ENCODE measurements around the gene GRIP2.

GRIP2 gene

GRCh38 chr3:14544282-14545250 is 4.4 kb upstream of the GRIP2 start:
- Histone ChIP-seq H3K36me3 (replicated peaks; ENCODE audit: insufficient read depth, low read length) (no peaks in the 10 kb centered on the region), H3K79me2 (ENCODE audit: low read length) (no peaks in the 10 kb centered on the region), H3K4me1 (ENCODE audit: low read length) (no peaks in the 10 kb centered on the region), H3F3A (ENCODE audit: insufficient read depth, low read length) (no peaks in the 10 kb centered on the region), H3K9ac (ENCODE audit: low read length) (no peak overlapping the region), H2AFZ (ENCODE audit: low read length) (no peak overlapping the region), H3K27ac (ENCODE audit: low read length) (no peak overlapping the region), H4K20me1 (ENCODE audit: insufficient read depth, low read length) (no peaks in the 10 kb centered on the region), H3K9me3 (replicated peaks; ENCODE audit: insufficient read depth, low read length) (no peaks in the 10 kb centered on the region), H3K27me3 (replicated peaks; ENCODE audit: insufficient read depth, low read length) (peaks cover 56% of the 10 kb centered on the region), H3K4me2 (ENCODE audit: low read depth, low read length) (no peak overlapping the region), H3K9me2 (replicated peaks; ENCODE audit: insufficient read depth, low read length) (no peaks in the 10 kb centered on the region), H3K4me3 (ENCODE audit: low read length) (no peak overlapping the region)
- no peak for TF ChIP-seq EZH2 (optimal IDR thresholded peaks at IDR 0.05; ENCODE audit: low read depth, low read length)
- no peak for TF ChIP-seq CTCF (IDR thresholded peaks at IDR 0.05; ENCODE audit: low read length)
- TF ChIP-seq EZH2phosphoT487 (IDR thresholded peaks at IDR 0.05; ENCODE audit: low read length) = no peak
- DNase-seq = no peak

GRCh38 chr3:14543446-14543845 is 3.3 kb upstream of the GRIP2 start:
- no peaks in the 10 kb centered on the region for H3K36me3 ChIP-seq (replicated peaks; ENCODE audit: insufficient read depth, low read length)
- no peak overlapping the region for H3K4me2 ChIP-seq (ENCODE audit: low read depth, low read length)
- H3K9me3 ChIP-seq (replicated peaks; ENCODE audit: insufficient read depth, low read length) = no peaks in the 10 kb centered on the region
- H3K27me3 ChIP-seq (replicated peaks; ENCODE audit: insufficient read depth, low read length) = peaks cover 50% of the 10 kb centered on the region
- H3K9ac ChIP-seq (ENCODE audit: low read length) = no peak overlapping the region
- no peaks in the 10 kb centered on the region for H3K79me2 ChIP-seq (ENCODE audit: low read length)
- H3F3A ChIP-seq (ENCODE audit: insufficient read depth, low read length) = no peaks in the 10 kb centered on the region
- DNase-seq = no peak
- no peak overlapping the region for H3K4me3 ChIP-seq (ENCODE audit: low read length)
- H3K9me2 ChIP-seq (replicated peaks; ENCODE audit: insufficient read depth, low read length) = no peaks in the 10 kb centered on the region
- no peak overlapping the region for H2AFZ ChIP-seq (ENCODE audit: low read length)
- no peak overlapping the region for H3K27ac ChIP-seq (ENCODE audit: low read length)
- no peaks in the 10 kb centered on the region for H4K20me1 ChIP-seq (ENCODE audit: insufficient read depth, low read length)
- no peak for TF ChIP-seq CTCF (IDR thresholded peaks at IDR 0.05; ENCODE audit: low read length)
- TF ChIP-seq EZH2phosphoT487 (IDR thresholded peaks at IDR 0.05; ENCODE audit: low read length) = no peak
- TF ChIP-seq EZH2 (optimal IDR thresholded peaks at IDR 0.05; ENCODE audit: low read depth, low read length) = no peak
- no peaks in the 10 kb centered on the region for H3K4me1 ChIP-seq (ENCODE audit: low read length)

- no peak for DNase-seq
- Histone ChIP-seq H3K4me1 (ENCODE audit: low read length) (no peaks in the 10 kb centered on the region), H3K27ac (ENCODE audit: low read length) (no peak overlapping the region), H2AFZ (ENCODE audit: low read length) (no peak overlapping the region), H3K9me2 (replicated peaks; ENCODE audit: insufficient read depth, low read length) (no peaks in the 10 kb centered on the region), H3K9ac (ENCODE audit: low read length) (no peak overlapping the region), H3K4me2 (ENCODE audit: low read depth, low read length) (no peak overlapping the region), H4K20me1 (ENCODE audit: insufficient read depth, low read length) (no peaks in the 10 kb centered on the region), H3K27me3 (replicated peaks; ENCODE audit: insufficient read depth, low read length) (peaks cover 47% of the 10 kb centered on the region), H3K79me2 (ENCODE audit: low read length) (no peaks in the 10 kb centered on the region), H3K4me3 (ENCODE audit: low read length) (no peak overlapping the region), H3K36me3 (replicated peaks; ENCODE audit: insufficient read depth, low read length) (no peaks in the 10 kb centered on the region), H3K9me3 (replicated peaks; ENCODE audit: insufficient read depth, low read length) (no peaks in the 10 kb centered on the region), H3F3A (ENCODE audit: insufficient read depth, low read length) (no peaks in the 10 kb centered on the region)
- TF ChIP-seq EZH2 (optimal IDR thresholded peaks at IDR 0.05; ENCODE audit: low read depth, low read length) = no peak
- no peak for TF ChIP-seq CTCF (IDR thresholded peaks at IDR 0.05; ENCODE audit: low read length)
- TF ChIP-seq EZH2phosphoT487 (IDR thresholded peaks at IDR 0.05; ENCODE audit: low read length) = no peak
Measured at GRCh38 chr3:14542656-14543055, 2.5 kb upstream of the GRIP2 start.
